GM19463 (cell line): ENCODE measurements around the gene PRKN.

ENCODE experiments used
- ATAC-seq: cut with Tn5 transposase; IDR thresholded peaks from one replicate; pipeline ENCODE4 v1.9.1; 2021; ENCODE audit warnings: mild to moderate bottlenecking, moderate library complexity; ENCODE audit not compliant: unreplicated experiment

Gene PRKN

GRCh38 chr6:162156146-162156545, 571.4 kb downstream of the PRKN start:
- ATAC-seq, result no peak

GRCh38 chr6:162154930-162155329, 572.6 kb downstream of the PRKN start:
- ATAC-seq, result no peak

DNA sequence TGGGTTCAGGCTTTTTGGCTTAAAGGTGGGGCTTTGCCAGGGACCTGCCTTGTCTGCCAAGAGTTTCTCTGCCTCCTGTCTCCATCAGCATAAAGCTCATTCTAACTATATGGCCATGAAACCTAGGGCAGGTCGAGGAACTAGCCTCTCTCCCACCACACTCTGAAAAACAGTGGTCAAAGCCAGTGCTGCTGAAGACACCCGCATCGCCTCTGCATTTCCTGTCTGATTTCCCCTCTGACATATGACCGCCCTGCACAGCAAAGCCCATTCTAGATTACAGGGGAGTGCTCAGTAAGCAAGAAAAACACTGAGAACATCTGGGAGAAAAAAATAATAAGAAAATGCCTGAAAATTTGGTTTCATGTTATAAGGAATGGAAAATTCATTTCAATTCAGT, 573.6 kb downstream of the PRKN start:
- ATAC-seq, result no peak

DNA sequence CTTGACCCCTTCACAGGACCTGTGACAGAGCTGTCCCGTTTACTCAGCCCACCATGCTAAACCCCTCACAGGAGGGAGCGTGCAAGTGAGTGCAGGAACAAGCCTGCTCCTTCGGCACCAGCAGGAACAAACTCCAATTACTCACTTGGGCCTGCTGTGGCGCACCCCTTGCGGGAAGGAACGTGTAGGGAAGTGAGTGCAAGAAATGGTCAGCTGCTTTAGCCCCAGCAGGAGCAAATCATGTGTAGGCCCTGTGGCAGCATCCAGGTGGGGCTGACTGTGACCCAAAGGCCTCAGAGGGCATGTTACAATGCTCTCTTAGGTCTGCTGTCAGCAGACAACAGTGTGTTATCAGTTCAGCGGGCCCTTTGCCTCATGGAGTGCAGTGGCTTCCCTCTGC, 574.4 kb downstream of the PRKN start:
- ATAC-seq, result no peak

DNA sequence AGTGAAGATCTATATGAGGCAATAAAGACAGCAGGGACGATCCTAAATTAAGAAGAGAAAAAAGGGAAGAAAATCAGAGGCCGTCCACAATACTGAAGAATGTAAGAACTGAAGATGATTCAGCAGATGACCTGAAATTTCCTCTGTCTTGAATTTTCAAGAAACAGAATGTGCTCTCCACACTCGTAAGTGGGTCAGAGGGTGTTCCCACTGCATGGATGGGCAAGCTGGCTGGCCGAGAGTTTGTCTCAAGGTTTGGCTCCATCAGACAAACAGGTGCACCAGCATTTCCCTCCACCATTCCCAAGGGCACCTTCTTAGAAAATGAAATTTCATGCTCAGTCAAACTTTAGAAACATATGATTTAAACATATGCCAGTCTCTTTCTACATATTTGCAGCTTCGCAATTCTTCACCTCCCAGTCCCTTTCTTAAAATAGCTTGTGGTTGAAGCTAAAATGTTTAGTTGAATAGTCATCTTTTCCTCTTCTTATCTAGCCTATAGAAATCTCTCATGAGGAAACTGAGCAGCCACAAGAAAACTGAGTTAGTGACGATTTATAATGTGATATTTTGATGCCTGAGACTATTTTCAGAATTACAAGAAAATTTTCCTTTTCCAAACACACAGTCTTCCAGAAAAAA, 576.4 kb downstream of the PRKN start:
- no peak for ATAC-seq

GRCh38 chr6:162150295-162150694, 577.3 kb downstream of the PRKN start:
- no peak for ATAC-seq

- ATAC-seq, result no peak
Observed at GRCh38 chr6:162149786-162150185, 577.8 kb downstream of the PRKN start.

DNA sequence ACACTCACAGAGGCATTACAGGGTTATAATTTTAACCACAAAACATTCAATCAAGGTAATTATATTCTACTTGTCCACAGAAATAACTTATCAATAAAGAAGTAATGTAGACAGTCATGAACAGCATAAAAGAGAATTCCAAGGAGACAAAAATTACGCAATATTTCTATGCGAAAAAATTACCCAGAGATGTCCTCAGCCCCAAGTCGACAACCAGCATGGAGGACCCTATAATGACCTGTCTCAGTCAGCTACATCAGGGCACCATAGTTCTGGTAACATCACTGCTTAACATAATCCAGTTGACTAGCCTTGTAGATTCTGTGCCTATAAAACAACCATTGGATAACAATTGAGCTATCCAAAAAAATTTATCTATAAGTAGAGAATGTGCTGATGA, 579.8 kb downstream of the PRKN start:
- no peak for ATAC-seq

DNA sequence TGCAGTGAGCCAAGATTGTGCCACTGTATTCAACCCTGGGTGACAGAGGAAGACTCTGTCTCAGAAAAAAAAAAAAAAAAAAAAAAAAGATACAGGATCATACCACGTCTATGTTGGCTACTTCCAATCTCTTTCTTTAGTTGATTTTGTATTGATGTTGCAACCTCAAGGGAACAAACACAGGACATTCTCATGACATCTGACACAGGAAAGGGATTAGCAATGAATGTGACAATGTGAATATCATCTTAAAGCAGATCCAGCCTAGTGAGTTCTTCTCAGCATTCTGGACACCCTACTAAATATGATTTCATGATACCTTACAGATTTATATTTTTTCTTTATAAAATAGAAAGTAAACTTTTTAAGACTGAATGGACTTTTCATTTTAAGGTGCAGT, 580.3 kb downstream of the PRKN start:
- ATAC-seq, result no peak

- ATAC-seq, result no peak
Observed at GRCh38 chr6:162140251-162140852, 587.2 kb downstream of the PRKN start.

DNA sequence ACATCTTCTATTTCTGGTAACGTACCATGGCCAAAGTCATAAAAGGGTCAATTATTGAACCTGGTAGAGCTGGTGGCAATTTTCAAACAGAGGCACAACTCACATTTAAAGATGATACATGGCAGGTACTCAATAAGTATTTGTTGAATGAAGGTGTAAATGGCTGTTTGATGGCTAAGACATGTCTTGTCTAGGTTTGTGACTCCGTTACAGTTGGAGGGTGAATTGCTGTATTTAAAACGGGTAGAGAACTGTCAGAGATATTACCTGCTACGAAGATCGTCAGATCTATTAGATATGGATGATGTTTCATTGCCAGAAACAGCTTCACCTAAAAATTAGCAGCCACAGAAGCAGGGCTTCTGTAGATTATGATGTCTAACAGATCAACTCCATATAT, 601.9 kb downstream of the PRKN start:
- ATAC-seq, result no peak

DNA sequence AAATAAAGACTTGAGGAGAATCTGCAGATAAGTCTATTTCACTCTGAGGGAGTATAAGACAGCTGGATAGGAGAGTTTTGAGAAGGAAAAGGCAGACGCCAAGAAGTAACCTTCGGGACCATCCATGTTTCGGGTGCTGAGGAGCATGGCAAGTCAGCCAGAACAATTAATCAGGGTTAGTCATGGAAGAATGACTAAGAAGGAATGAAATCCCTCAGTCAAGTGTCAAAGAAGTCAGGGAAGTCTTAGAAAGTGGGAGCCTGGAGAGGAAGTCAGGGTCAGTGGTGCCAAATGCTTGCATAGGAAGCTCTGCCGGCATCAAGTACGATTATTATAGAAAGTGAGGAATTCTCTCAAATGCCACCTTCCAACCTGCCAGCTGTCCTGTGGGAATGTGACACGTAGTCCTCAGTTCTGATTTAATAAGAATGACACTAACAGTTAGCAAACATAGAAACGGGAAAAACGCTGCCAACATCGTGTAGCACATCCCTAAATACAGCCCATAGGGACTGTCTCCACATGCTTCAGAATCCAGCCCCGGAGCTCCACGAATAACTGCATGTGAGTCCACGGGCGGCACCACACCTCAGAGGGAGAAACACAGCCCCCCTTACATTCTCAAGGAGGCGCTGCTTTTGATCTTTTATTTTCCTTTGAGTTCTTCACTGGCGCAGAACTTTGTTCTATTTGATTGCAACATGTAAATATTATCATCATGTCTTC, 602.7 kb downstream of the PRKN start:
- no peak for ATAC-seq

GRCh38 chr6:162123797-162124196, 603.8 kb downstream of the PRKN start:
- no peak for ATAC-seq

DNA sequence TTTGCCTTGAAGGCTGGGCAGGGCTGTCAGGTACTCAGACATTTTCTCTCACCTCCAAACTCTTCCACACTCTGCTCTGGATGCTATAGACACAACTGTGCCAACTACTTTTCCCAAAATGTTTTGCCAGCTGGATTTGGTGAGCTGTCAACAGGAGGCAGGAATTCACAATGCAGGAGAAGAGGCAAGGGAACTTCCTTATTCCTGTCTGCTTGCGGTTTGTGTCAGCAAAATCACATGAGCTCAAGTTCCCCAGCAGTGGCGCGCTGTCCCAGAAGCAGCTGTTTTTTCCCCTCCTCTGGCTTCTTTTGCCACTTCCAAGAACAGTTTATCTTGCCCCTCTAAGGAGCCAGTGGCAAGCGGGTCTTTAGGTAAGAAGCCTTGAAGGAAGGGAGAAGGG, 608.2 kb downstream of the PRKN start:
- no peak for ATAC-seq

GRCh38 chr6:162118706-162119105, 608.9 kb downstream of the PRKN start:
- ATAC-seq, result no peak

GRCh38 chr6:162116902-162117525, 610.6 kb downstream of the PRKN start:
- ATAC-seq, result no peak

DNA sequence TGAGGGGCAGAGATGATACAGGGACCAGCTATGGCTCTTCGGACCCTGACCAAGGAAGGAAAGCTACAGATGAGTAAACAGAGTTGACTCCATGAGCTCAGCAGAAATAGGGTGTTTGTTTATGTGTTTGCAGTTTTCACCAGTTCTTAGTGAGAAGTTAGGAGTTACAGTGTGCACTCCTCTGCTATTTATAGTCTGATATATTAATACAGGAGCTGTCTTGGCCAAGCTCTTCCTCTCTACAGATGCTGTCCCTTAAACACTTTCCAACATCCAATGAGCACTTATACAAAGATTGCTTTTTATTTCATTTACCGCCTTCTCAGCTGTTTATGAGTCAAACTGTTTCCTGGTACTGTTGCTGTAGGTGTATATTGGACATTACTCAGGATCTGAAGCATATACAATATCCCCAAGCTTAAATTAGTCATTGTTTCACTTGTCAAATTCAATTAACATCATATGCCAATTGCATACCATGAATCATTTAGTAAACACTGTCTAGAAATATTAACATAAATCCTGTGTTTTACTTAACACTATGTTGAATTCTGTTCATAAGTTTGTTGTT, 618.0 kb downstream of the PRKN start:
- ATAC-seq, result no peak

GRCh38 chr6:162108041-162108440, 619.5 kb downstream of the PRKN start:
- ATAC-seq, result no peak

DNA sequence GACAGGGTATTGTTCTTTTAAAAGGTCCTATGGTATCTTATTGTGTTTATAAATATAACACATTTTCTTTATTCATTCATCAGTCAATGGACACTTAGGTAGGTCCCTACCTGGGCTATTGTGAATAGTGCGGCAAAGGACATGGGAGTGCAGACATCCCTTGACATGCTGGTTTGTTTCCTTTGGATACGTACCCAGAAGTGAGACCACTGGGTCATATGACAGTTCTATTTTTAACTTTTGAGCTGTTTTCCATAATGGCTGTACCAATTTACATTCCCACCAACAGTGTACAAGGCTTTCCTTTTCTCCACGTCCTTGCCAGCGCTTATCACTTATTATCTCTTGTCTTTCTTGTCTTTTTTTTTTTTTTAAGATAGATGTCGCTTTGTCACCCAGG, 627.5 kb downstream of the PRKN start:
- no peak for ATAC-seq

DNA sequence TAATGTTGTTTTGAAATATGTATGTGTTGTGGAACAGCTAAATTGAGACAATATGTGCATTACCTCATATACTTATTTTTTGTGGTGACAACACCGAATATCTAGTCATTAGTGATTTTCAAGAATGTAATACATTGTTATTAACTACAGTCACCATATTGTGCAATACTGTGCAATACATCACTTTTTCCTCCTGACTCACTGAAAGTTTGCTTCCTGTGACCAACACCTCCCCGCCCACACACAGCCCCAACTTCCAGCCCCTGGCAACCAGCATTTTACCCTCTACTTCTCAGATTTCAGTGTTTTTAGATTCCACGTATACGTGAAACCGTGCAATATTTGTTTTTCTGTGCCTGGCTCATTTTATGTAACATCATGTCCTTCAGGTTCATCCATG, 627.9 kb downstream of the PRKN start:
- no peak for ATAC-seq

GRCh38 chr6:162092816-162093502, 634.6 kb downstream of the PRKN start:
- ATAC-seq, result no peak
